Right lung (tissue), 5 donors: ENCODE results near the gene PPP4R3B. TPM values are rescaled to one million over a fixed set of nuclear protein-coding genes. Genes with fewer than 3 reads are reported as not detected.

Source experiments
- DNase-seq, 2 donors: peaks; one replicate each; pipeline ENCODE4 v3.0.0-alpha.2; 2013
- polyA plus RNA-seq, 5 donors: library from polyadenylated mRNA; unstranded; fragments of 120-200 nt; gene quantifications; one replicate each; pipeline versions ENCODE4 v1.2.1 to v1.2.3, GENCODE V29; 2013; ENCODE audit warnings: inconsistent platforms in 1 of 5, low replicate concordance in 1 of 5; ENCODE audit not compliant: insufficient read length in 5 of 5, insufficient read depth in 1 of 5

Gene PPP4R3B
- polyA plus RNA-seq, 5 donors, result 57.0 to 85.9 (median 75.8) TPM

DNA sequence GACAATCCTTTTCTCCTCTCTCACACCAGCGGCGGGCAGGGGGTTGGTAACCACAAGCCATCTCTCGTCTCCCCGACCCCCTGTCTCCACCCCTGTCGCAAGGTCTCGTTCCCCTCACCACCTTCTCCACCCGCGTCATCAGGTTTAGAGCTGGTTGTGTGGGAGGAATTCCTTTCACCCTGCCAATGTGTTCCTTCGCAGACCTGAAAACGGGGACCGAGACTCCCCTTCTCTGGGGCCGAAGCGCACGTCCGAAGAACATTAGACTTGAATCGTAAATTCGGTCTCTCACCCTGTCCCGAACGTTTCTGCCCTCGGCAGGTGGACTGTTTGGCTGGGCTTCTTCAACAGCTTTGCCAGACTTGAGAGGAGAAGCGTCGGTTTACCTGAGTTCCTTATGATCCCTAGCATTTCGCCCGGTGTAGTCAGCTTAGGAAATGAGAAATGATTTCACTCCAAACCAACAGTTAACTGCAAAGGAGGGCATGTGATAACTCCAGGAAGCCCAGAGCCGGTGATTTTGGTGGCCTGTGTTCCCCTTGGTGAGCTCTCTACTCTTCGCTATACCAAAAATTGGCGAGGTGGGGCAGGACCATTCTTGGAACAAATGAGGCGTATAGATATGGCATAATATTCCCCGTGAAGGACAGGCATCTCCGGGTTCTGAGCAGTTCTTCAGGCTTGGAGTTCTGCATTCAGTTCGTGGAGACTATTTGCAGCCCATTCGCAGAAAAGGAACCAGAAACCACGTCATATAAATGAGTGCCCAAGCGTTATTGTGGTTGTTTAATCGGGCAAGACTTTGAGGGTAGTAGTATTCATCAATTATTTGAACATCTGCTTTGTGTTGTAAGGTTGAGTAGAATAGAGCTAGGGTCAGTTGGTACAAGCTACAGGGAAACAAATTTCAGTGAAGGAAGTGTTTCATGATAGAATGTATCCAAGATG is 97.2 kb downstream of the PPP4R3B start:
- DNase-seq, result peak; percentile 2 to 4

- DNase-seq, result peak; percentile 5 to 11
Measured at GRCh38 chr2:55518841-55519165, 98.6 kb downstream of the PPP4R3B start.

DNA sequence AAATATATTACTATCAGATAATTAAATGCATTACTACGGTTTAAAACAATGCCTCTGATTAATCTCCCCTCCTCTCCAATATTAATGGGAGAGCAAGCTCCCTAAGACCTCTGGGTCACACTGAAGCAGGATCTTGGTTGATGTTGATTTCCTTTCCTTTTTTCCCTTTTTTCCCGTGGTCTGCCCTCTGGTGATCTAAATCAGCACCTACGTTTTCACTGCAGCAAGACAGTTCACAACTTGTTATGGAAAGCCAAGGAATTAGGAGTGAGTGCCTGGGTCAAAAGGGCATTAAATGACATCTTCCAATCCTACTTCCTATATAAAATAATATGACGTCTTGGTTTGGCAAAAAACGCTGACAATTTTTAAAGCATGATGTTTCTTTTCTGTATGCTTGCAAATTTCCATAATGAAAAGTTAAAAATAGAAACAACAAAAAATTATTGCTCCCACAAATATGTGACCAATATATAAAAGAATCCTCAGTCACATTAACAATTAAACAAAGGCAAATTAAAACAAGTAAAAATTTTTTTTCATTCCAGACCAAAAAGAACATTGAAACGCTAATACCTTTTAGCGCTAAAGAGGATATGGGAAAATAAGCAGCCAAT is 105.8 kb downstream of the PPP4R3B start:
- peak in 1 of 2 donors; percentile 4 for DNase-seq

DNA sequence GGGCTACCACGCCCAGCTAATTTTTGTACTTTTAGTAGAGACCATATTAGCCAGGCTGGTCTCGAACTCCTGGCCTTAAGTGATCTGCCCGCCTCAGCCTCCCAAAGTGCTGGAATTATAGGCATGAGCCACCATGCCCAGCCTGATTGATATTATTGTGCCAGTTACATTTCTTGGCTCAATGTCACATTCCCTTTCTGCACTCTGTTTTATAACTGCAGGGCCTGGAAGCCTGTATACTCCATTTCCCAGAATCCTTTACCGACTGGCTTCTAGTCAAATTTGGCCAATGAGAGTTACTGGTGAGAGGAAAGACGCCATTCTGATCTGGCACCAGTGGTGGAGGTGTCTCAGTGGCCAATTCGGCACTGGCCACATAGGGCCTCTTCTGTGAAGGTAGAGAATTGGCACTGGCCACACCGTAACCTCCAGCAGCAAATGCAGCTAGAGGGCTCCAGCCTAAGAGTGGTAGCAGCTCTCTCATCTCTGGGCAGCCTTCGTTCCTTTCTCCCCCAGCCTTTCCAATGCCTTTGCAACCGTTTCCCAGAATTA is 114.8 kb downstream of the PPP4R3B start:
- DNase-seq, result no peak

DNA sequence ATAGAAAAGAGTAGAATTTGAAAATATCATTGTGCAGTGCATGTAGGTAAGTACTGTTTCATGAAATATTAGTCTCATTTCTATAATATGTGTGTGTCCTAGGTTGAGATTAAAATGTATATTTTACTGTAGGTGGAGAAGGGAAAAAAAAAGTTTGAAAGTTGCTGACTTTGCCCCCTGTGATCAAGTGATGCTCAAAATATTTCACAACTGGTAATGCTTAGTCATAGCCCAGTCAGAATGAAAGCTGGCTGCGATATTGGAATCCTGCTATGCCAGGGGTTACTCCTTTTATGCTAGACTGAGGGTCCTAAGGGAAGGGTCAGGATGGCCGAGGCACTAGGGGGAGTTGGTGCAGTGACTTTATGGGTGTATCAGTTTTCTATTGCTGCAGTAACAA is 117.4 kb downstream of the PPP4R3B start:
- DNase-seq, result no peak

DNA sequence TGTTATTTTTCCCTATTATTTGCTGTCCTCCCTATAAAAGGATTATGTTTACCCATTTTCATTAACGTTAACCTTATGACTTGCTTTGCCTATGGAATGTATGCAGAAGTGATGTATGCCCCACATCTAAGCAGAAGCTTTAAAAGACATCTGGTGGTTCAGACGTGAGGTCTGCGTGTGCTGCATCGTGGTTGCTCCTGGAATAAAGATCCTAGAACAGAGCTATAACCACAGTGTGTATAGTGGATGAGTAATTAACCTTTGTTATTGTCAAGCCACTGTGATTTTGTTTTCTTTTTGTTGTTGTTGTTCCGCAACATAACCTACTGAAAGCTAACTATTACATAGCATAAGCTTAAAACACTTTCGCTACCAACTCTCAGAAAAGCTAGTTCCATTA is 118.8 kb downstream of the PPP4R3B start:
- no peak for DNase-seq

Other genes starting within 250 kb of the PPP4R3B start
- 100 to 1,000 TPM in 2 of 5 donors, 10 to 100 TPM in 3; 63.2 to 129 (median 98.1) TPM for gene CCDC88A, start 197.8 kb downstream of the PPP4R3B start, polyA plus RNA-seq
- 100 to 1,000 TPM in 3 of 5 donors, 10 to 100 TPM in 2; 79.6 to 119 (median 103) TPM for gene CFAP36, start 97.9 kb downstream of the PPP4R3B start, polyA plus RNA-seq
- gene PNPT1, start 76.2 kb upstream of the PPP4R3B start, polyA plus RNA-seq, result 10 to 100 TPM; 22.9 to 28.1 (median 24.7) TPM